MM.1S (cell line): ENCODE data around the gene PIGH.

Source experiments
- EZH2 ChIP-seq: fragments of 300-600 bp; sonication (generic); optimal IDR thresholded peaks from 2 replicates; pipeline ENCODE3; 2017; ENCODE audit warnings: low read depth, mild to moderate bottlenecking, antibody characterized with exemption, low read length, mixed read lengths
- EZH2phosphoT487 ChIP-seq: fragments of 300-600 bp; sonication (generic); IDR thresholded peaks from 2 replicates; pipeline ENCODE4 v1.6.1; 2018; ENCODE audit warnings: antibody characterized with exemption, low read length
- TF ChIP-seq, protein P1 (sequence below): fragments of 300-600 bp; sonication (generic); IDR thresholded peaks from 2 replicates; pipeline ENCODE4 v1.5.1; 2016; ENCODE audit warnings: antibody characterized with exemption, low read length, mixed read lengths

DNA sequence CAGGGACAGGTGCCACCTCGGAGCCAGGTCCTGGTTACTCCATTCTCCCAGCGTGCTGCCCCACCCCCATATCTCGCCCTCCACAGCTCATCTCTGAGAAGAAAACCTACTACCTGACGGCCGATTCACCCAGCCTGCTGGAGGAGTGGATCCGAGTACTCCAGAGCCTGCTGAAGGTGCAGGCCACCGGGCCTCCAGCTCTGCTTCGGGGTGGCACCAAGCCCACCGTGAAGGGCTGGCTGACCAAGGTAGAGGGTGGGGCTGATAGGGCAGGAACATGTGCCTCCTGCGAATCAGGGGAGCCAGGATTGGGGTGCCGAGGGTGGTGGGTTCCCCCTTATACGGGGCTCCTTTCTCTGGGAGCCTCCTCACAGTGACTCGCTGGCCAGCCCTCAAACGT, 25.9 kb downstream of the PIGH start:
- TF ChIP-seq, protein P1, sequence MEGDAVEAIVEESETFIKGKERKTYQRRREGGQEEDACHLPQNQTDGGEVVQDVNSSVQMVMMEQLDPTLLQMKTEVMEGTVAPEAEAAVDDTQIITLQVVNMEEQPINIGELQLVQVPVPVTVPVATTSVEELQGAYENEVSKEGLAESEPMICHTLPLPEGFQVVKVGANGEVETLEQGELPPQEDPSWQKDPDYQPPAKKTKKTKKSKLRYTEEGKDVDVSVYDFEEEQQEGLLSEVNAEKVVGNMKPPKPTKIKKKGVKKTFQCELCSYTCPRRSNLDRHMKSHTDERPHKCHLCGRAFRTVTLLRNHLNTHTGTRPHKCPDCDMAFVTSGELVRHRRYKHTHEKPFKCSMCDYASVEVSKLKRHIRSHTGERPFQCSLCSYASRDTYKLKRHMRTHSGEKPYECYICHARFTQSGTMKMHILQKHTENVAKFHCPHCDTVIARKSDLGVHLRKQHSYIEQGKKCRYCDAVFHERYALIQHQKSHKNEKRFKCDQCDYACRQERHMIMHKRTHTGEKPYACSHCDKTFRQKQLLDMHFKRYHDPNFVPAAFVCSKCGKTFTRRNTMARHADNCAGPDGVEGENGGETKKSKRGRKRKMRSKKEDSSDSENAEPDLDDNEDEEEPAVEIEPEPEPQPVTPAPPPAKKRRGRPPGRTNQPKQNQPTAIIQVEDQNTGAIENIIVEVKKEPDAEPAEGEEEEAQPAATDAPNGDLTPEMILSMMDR, result no peak
- TF ChIP-seq EZH2 (no peak), EZH2phosphoT487 (no peak)
